PFSK-1 (cell line): ENCODE results near the gene CSGALNACT2.

Source experiments
- FOXP2 ChIP-seq: optimal IDR thresholded peaks from 2 replicates; pipeline ENCODE3; 2011; ENCODE audit warnings: borderline replicate concordance, control low read depth, inconsistent platforms; ENCODE audit not compliant: insufficient read depth; ENCODE audit errors: extremely low read length, extremely low read depth
- POLR2AphosphoS5 ChIP-seq: IDR thresholded peaks from 2 replicates; pipeline ENCODE4 v1.6.1; 2012; ENCODE audit warnings: low read depth, mild to moderate bottlenecking, control low read depth, low read length, moderate library complexity
- SIN3A ChIP-seq: IDR thresholded peaks from 2 replicates; pipeline ENCODE4 v1.6.1; 2012; ENCODE audit warnings: mild to moderate bottlenecking, low read length, moderate library complexity, borderline replicate concordance; ENCODE audit not compliant: insufficient read depth
- TAF1 ChIP-seq: IDR thresholded peaks from 2 replicates; pipeline ENCODE4 v1.6.1; 2012; ENCODE audit warnings: low read length, control low read depth, borderline replicate concordance; ENCODE audit not compliant: insufficient read depth
- TF ChIP-seq, protein P1 (sequence below), 2 experiments: IDR thresholded peaks; 2 replicates each; pipeline versions ENCODE4 v1.6.1 to v1.8.0; 2011 to 2012; ENCODE audit warnings: low read depth in 2 of 2, low read length in 2 of 2, control low read depth in 1 of 2, inconsistent platforms in 1 of 2, mild to moderate bottlenecking in 1 of 2, moderate library complexity in 1 of 2; ENCODE audit not compliant: insufficient read depth in 1 of 2

CSGALNACT2 gene

DNA sequence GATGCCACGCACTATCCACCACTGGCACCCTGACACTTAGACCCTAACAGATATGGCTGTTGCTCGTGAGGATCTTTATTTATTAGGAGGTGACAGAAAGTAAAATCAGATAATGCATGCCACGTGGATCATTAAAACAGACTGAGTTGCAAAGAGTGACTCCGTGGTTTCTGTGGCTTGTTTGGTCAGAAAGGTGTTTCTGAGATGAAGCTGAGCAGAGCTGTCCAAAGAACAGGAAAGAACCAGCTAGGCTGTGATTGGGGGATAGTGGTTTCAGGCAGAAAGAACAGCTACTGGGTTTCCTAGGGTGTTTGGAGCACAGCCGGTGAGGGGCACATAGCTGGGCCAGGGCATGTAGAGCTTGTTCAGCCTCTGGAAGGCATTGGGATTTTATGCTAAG lies 34.4 kb downstream of the CSGALNACT2 start:
- TF ChIP-seq POLR2AphosphoS5 (no peak), SIN3A (no peak), FOXP2 (no peak), TAF1 (no peak)
- TF ChIP-seq, protein P1, sequence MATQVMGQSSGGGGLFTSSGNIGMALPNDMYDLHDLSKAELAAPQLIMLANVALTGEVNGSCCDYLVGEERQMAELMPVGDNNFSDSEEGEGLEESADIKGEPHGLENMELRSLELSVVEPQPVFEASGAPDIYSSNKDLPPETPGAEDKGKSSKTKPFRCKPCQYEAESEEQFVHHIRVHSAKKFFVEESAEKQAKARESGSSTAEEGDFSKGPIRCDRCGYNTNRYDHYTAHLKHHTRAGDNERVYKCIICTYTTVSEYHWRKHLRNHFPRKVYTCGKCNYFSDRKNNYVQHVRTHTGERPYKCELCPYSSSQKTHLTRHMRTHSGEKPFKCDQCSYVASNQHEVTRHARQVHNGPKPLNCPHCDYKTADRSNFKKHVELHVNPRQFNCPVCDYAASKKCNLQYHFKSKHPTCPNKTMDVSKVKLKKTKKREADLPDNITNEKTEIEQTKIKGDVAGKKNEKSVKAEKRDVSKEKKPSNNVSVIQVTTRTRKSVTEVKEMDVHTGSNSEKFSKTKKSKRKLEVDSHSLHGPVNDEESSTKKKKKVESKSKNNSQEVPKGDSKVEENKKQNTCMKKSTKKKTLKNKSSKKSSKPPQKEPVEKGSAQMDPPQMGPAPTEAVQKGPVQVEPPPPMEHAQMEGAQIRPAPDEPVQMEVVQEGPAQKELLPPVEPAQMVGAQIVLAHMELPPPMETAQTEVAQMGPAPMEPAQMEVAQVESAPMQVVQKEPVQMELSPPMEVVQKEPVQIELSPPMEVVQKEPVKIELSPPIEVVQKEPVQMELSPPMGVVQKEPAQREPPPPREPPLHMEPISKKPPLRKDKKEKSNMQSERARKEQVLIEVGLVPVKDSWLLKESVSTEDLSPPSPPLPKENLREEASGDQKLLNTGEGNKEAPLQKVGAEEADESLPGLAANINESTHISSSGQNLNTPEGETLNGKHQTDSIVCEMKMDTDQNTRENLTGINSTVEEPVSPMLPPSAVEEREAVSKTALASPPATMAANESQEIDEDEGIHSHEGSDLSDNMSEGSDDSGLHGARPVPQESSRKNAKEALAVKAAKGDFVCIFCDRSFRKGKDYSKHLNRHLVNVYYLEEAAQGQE (IDR thresholded peaks at IDR 0.05; ENCODE audit: insufficient read depth in 1 of 2, low read depth in 2 of 2, low read length in 2 of 2), result no peak

DNA sequence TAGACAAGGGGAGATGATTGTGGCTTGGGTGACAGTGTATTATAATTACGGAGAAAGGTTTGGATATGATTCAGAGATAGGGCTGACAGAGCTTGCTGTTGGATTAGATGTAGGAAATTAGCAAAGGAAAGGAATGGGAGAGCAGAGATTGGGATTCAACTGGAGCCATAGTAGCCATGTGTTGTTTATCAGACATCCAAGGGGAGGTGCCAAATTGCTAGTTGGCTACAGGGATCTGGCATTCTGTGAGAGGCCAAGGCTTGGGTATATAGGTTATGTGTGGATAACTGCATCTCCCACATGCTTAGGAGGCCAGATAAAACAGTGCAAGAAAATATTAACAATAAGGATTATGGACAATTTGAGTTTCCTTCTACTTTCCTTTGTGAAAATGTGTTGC lies 34.9 kb downstream of the CSGALNACT2 start:
- TF ChIP-seq POLR2AphosphoS5 (no peak), TAF1 (no peak), FOXP2 (no peak), SIN3A (no peak)
- TF ChIP-seq, protein P1 (IDR thresholded peaks at IDR 0.05; ENCODE audit: insufficient read depth in 1 of 2, low read depth in 2 of 2, low read length in 2 of 2), result no peak

DNA sequence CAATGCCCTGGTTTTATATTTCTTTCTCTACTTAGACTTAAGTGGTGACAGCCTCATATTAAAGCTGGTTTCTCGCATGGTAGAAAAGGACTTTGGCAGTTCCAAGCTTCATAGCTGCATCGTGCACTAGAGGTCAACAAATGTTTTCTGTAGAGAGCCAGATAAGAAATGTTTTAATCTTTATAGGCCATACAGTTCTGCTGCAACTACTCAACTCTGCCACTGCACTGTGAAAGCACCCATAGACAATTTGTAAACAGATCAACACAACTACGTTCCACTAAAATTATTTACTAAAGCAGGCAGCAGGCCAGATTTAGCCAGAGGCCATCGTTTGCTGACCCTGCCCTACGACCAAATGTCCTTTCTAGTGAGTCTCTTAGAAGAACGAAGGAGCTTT lies 36.7 kb downstream of the CSGALNACT2 start:
- TF ChIP-seq TAF1 (no peak), SIN3A (no peak), FOXP2 (no peak), POLR2AphosphoS5 (no peak)
- TF ChIP-seq, protein P1 (IDR thresholded peaks at IDR 0.05; ENCODE audit: insufficient read depth in 1 of 2, low read depth in 2 of 2, low read length in 2 of 2), result no peak

DNA sequence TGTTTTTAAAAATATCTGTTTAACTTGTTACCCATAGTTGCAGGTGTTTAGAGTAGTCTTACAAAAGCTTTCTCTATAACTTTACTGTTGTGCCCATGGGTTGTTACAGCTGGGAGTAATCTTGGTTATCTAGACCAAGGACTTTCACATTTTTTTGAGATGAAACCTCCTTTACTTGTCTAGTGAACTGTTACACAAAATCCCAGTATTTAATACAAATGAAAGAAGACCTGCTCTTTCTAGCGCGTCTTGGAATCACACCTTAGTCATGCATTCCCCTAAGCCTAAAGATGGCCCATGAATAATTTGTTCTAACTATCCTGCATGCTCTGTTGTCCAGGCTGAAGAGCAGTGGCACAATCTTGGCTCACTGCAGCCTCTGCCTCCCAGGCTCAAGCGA lies 38.0 kb downstream of the CSGALNACT2 start:
- no peak for TF ChIP-seq SIN3A
- TF ChIP-seq, protein P1 (IDR thresholded peaks at IDR 0.05; ENCODE audit: insufficient read depth in 1 of 2, low read depth in 2 of 2, low read length in 2 of 2), result no peak
- no peak for TF ChIP-seq POLR2AphosphoS5
- no peak for TF ChIP-seq TAF1
- no peak for TF ChIP-seq FOXP2

DNA sequence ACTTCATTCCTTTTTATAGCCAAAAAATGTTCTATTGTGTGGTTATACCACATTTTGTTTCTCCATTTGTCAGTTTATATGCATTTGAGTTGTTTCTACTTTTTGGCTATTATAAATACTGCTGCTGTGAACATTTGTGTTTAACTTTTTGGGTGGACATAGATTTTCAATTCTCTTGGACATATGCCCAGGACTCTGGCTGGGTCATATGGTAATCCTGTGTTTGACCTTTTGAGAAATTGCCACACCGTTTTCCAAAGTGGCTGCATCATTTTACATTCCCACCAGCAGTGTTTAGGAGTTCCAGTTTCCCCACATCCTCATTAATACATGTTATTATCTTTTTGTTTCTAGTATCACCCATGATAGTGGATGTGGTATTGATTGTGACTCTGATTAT lies 39.4 kb downstream of the CSGALNACT2 start:
- no peak for TF ChIP-seq TAF1
- no peak for TF ChIP-seq POLR2AphosphoS5
- TF ChIP-seq SIN3A, result no peak
- no peak for TF ChIP-seq FOXP2
- TF ChIP-seq, protein P1 (IDR thresholded peaks at IDR 0.05; ENCODE audit: insufficient read depth in 1 of 2, low read depth in 2 of 2, low read length in 2 of 2), result no peak
